ENCODE data around the gene TXLNA. TPM values are rescaled to one million over a fixed set of nuclear protein-coding genes. Genes with fewer than 3 reads are reported as not detected.
A peak's percentile ranks its signal among the peaks of the same experiment; 100 is the strongest.

Gene TXLNA
- polyA plus RNA-seq, 10 donors: 27.8 to 44.4 (median 33.7) TPM

DNA sequence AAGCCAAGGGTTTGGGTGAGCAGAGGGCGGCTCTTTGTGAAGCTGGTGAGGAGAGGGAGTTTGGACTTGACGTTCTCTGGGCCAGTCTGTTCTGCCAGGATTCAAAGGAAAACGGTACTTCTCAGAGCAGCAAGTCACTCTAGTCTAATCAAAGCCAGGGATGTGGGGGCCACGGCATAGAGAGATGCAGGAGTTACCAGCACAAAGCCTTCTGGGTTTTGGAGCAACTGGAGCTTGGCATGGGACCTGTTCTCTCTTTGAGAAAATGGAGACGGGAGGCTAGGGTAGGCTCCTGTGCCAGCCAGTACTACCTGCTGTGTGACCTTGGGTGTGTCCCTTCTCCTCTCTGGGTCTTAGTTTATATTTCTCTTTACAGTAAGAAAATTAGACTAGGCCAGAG lies 2.1 kb downstream of the TXLNA start:
- DNase-seq: no peak

DNA sequence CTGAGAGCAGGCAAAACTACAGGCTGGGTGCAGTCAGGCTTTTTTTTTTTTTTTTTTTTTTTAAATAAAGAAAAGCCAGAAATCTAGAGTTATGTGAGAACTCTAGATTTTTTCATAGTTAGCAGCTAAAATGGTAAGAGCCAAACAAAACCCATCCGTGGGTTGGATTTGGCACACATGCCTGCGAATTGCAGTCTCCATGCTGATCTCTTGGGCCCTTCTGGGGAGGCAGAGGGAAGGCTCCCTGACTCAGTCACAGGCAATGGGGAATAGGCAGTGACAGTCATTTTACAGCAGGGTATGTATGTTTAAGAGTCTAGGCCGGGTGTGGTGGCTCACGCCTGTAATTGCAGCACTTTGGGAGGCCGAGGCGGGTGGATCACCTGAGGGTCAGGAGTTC lies 2.6 kb downstream of the TXLNA start:
- no peak for DNase-seq

DNA sequence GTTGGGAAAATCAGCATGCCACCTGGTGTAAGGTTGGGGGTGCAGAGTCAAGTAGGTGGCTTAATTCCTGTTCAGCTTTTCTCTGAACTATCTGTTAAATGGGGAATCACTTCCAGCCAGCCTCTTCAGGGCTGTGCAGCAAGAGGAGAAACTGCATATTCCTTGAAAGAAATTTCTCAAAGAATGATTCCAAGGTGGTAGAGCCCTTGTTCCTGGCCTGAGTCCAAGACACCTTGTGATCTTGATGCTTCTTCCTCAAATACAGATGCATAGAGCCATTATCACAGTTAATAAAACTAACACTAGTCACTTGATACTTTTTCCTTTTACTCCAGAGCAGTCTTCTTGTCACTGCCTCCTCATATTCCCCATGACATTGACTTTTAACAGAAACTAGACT lies 5.2 kb downstream of the TXLNA start:
- no peak for DNase-seq

DNA sequence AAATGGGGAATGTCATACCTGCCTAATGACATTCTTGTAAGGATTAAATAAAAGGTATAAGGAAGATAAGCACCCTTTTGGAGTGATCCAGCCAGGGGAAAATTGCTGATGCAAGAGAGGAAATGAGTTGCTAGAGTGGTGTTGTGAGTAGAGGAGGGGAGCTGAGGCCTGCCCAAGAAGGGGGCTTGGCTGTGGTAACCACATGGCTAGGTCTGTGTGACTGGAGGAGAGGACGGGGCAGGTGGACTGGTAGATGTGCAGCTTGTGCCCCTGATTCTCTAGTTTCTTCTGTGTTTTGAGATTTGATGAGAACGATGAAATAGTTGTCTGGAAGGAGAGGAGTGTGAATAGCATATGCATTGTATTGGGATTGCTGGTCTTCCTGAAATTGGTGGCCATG lies 6.6 kb downstream of the TXLNA start:
- no peak for DNase-seq

DNA sequence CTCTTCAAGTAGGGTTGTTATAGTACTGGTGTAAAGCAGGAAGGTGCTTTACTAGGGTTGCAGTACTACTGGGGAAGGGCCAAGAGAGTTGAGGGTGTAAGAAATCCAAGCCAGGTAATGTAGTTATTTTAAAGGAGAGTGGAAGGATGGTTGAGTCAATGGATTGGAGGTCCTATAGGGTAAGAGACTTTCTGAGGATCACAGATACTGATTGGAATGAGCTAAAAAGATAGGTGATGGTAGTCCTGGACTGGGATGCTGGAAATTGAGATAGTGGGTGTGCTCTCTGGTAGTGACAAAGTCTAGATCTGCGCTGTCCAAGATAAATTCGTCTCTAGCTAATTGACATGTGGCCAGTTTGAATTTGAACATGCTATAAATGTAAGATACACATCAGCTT lies 7.0 kb downstream of the TXLNA start:
- no peak for DNase-seq

DNA sequence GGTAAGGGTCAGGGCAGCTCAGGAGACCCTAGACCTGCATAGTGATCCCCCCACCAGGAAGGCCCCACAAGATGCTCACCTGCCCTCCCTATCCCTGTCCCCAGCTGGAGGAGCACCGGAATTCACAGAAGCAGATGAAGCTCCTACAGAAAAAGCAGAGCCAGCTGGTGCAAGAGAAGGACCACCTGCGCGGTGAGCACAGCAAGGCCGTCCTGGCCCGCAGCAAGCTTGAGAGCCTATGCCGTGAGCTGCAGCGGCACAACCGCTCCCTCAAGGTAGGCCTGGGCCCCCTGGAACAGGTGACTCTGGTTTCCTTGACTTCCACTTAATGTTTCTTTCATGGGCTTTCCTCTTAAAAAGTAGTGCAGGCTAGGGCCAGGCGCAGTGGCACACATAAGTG lies 8.4 kb downstream of the TXLNA start:
- DNase-seq: no peak

DNA sequence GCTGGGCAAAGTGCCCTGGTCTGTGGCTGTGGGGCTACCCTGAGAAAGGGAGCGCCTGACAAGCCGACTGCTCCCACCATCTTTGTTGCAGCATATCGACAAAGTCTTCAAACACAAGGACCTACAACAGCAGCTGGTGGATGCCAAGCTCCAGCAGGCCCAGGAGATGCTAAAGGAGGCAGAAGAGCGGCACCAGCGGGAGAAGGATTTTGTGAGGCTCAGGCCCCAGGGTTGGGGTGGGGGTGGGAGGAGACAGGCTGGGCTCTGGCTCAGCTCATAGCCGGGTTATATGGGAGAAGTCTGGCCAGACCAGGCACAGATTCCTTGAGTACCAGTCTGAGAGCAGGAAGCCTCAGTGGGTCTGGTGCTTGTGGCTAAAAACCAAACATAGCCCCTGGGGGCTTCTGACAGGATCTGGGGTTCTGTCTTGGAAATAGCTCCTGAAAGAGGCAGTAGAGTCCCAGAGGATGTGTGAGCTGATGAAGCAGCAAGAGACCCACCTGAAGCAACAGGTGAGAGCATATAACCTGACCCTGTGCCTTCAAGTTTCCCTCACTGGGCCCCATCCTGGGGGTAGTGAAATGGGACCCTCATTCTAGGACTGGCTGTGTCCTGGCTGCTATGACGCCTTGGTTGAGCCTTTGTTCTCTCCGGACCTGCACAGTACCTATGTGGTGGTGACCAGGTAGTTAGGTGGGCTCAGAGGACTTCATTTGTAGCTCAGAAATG lies 12.9 kb downstream of the TXLNA start:
- no peak for DNase-seq

DNA sequence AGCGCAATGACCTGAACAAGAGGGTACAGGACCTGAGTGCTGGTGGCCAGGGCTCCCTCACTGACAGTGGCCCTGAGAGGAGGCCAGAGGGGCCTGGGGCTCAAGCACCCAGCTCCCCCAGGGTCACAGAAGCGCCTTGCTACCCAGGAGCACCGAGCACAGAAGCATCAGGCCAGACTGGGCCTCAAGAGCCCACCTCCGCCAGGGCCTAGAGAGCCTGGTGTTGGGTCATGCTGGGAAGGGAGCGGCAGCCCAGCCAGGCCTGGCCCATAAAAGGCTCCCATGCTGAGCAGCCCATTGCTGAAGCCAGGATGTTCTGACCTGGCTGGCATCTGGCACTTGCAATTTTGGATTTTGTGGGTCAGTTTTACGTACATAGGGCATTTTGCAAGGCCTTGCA lies 15.5 kb downstream of the TXLNA start:
- DNase-seq: no peak

DNA sequence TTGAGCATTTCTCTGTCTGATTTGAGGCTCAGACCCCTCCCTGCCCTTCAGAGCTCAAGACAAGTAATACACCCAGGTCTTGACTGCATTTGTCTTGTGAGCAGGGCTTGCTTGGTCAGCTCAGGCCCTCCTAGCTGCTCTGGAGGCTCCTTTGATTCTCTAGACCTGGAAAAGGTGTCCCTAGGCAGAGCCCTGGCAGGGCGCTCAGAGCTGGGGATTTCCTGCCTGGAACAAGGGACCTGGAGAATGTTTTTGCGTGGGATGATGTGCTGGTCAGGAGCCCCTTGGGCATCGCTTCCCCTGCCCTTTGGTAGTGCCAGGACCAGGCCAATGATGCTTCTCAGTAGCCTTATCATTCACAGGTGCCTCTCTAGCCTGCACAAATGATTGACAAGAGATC lies 16.1 kb downstream of the TXLNA start:
- DNase-seq: no peak

DNA sequence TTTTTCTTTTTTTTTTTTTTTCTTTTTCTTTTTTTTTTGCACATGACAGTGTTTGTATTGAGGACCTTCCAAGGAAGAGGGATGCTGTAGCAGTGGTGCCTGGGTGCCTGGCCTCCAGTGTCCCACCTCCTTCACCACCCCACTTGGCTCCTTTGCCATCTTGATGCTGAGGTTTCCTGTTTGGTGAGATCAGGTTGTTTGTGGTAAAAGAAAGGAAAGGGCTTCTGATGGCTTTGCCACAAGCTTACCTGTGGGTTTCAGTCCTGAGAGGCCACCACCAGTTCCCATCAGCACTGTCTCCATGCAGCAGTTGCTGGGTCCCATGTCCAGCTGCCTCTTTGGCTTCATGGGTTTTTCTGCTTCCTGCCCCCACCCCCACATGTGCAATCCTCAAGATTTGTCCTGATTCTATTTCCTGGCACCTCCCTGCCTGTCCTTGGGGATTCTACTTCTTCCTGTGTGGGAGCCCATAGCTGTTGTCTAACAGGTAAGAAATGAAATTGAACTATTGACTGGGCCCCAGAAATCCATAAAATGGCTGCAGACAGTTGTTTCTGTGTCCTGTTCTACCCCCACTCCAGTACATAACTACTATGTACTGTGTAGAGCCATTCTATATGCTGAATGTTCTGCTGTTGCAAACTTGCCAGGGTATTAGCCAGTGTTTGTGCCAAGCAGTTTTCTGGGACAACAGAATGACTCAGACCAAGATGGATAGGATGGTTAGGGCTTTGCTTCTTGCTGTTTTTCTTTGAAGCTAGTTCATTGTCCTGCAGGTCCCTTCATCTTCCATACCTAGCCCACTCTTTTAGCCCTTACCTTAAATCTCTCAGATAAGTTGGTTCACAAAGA lies 16.7 kb downstream of the TXLNA start:
- DNase-seq: no peak

DNA sequence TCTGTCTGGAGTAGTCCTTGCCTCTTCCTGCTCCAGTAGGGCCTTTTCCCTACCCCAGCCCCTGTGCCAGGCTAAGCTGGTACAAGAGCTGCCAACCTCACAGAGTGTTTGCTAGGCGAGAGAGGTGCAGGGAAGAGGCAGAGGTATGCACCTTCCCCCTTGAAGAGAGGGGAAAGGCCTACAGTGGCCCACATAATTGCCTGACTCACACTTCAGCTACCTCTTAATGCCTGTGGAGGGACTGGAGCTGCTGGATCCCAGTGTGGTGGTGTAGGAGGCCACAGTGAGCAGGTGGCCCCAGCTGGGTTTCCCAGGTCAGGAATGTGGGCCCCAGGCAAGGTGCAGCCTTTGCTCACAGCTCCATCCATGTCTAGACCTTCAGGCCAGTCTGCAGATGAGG lies 17.6 kb downstream of the TXLNA start:
- peak in 1 of 3 donors; percentile 7 for DNase-seq

DNA sequence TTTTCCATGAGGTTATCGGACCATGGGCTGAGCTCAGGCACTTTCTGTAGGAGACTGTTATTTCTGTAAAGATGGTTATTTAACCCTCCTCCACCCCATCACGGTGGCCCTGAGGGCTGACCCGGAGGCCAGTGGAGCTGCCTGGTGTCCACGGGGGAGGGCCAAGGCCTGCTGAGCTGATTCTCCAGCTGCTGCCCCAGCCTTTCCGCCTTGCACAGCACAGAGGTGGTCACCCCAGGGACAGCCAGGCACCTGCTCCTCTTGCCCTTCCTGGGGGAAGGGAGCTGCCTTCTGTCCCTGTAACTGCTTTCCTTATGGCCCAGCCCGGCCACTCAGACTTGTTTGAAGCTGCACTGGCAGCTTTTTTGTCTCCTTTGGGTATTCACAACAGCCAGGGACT lies 18.4 kb downstream of the TXLNA start:
- DNase-seq: peak in 1 of 3 donors; percentile 20

DNA sequence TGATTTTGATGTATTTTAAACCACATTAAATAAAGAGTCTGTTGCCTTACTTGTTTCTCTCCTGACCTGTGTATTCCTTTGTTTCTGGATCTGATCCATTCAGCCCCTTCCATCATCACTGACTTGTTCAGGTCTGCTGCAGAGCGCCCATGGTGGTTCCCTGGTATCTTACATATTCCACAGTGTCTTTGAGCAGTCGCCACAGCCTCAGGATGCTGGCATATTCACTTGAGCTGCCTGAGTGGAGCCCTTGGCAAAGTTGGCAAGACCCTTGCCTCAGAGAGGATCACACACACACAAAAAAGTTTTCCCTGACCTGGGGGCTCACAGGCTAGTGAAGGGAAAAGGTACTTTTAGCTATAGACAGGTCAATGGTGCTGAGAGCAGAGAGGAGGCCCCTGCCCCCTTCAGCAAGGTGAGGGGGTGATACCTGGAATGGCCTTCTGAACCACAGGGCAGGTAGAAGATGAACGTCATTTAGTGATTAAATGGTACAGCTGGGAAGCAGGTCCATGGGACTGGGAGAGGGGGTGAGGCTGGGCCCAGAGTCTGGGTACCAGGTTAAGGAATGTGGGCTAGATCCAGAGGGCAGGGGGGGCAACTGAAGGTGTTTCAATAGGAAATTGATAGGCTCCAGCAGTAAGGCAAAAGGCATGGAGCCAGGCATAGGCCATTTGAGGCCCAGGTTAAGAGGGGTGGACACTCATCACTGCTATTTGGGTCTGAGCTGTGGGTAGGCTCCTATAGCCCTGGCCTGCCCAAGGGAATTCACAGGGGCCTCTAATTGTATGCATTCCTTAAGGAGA lies 19.0 kb downstream of the TXLNA start:
- DNase-seq: peak in 1 of 3 donors; percentile 19

DNA sequence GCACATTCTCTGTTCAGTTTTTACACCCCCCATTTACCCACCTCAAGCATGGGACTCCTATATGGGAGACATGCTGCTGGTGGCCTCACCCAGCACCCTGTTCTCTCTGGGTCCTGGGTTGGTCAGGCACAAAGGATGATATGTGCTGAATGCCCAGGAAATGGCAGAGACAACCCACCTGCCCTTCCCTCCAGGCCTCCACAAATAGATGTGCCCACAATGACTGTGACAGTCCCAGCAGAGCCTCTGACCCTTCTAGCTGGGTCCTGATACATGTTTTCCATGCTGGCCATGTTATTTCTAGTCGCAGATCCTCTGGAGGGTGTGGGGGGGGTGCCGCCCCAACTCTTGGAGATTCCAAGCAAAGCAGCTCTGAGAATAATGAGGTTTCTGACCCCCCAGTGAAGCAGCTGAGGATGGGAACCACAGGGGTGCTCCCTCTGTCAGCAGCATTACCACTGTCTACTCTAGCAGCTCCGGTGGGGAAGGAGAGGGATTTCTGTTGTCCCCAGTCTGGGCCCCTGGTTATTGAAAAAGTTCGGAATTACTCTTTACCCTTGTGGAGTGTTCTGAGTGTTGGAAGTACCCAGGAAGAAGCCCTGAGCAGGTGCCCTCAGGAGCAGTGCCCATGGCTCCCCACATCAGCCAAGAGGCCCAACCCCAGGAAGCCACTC lies 19.7 kb downstream of the TXLNA start:
- DNase-seq: peak in 1 of 3 donors; percentile 15

DNA sequence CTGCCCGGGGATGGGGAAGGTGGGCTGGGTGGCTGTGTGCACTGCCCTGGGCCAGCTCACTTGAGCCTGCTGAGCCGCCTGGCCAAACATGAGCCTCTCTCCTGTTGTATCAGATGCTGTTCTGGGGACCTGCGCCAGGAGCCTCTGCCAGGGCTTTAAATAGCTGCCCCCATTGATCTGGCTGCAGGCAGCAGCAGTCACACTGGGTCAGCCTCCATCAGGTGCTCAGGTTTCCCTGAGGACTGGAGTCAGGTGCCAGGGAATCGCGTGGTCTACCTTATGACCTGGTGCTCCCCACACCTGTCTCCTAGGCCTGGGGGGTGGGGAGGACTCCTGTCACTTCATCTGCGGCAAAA lies 20.2 kb downstream of the TXLNA start:
- peak; percentile 58 to 64 (median 63) for DNase-seq

DNA sequence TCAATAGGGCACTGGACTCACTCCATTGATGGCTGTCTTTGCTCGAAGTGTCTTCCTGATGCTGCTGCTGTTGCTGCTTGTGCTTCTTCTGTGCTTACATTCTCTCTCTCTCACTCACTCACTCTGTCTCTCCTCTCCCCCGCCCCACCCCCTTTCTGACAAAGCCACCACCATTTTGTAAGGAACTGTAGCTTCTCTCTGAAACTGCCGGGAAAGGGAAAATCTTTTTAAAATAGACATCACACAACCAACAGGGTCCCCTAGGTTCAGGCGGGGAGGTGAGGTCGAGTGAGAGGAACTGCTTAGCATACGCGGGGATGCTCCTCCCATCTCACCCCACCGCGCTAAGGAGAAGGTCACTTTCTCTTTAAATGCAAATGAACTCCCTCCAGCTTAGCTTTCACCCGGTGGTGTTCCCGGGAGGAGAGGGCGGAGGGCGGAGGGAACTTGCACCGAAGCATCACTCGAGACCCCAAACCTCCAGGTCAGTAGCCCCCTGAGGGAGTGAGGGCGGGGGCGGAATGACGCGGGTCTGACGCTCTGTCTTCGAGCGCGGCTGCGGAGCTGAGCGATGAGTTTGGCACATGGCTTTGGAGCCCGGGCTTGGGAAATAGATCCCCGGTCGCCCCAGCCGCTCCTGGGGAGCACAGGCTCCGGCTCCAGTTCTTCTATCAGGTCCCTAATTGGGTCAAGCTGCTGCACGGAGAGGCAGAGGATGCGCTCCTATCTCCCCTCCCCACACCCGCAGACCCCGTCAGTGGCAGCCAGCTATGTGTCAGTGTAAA lies 20.9 kb downstream of the TXLNA start, which contains the start of gene CCDC28B:
CCDC28B (plus strand) TSS at position 370 of the 785 bp plus-strand sequence. CDS start 1,341 bp downstream, outside the sequence.
- peak; percentile 69 to 94 (median 84) for DNase-seq

DNA sequence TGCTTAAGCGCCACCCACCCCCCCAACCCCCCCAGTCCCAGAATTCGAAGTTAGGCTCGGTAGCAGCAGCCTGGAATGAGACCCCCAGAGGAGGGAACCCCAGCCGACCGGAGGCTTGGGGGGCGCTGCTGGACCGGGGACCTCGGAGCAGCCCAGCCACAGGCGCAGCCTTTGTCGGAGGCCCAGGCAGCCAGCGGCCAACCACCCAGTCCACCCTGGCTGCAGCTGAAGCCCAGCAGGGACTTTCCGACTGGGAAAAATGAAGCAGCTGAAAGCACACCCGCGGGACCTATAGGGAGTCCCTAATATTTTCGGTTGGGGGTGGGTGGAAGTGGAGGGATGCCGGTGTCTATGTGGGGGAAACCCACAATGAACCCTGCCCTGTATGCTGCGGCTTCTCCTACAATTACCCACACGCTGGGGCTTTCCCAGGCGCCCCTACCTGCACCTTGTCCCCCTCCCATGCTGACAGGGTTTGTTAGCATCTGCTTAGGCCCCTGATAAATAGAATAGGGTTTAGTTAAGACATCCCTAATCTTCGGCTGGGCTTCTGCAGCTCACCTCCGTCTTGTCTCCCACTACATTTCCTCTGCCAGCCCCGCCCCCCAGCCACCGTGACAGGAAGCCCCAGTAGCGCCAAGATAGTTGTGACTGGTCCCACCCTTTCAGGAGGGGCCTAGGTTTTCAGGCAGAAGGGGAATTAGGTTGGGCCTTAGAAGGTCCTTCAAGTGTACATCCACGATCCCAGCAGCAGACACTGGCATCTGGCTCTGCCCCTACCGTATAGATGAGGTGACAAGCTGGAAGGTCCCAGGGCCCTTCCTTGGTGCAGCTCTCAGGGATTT lies 21.8 kb downstream of the TXLNA start:
- peak; percentile 43 to 91 (median 78) for DNase-seq

DNA sequence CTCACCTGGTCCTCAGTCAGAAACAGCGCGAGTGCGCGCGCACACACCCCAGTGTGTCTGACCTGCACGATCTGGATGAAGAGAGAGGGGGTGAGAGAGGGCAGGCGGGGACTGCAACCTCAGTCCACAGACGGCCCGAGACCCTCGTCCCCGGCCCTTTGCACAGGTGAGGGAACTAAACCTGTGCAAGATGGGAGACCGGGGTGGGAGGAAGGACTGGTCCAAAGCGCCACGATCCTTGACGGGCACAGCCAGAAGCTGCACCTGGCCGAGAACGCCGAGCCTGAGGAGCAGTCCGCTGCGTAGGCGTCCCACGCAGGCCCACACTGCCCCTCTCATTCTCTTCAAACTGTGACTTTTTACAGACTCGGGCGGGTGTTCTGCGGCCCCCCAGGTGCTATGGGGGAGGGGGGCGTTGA lies 25.5 kb downstream of the TXLNA start:
- DNase-seq: no peak
